Stimulated activated CD8-positive, alpha-beta memory T cell treated with anti-CD3 and anti-CD28 coated beads, Interleukin-15, amount 100 ng/mL, for 4 hours (primary cell): ENCODE results near the gene C1orf52.

ENCODE experiments used
- DNase-seq, 2 donors: peaks; one replicate each; pipeline ENCODE4 v3.0.0-alpha.2; 2020; ENCODE audit warnings: low read depth in 2 of 2

The C1orf52 gene

DNA sequence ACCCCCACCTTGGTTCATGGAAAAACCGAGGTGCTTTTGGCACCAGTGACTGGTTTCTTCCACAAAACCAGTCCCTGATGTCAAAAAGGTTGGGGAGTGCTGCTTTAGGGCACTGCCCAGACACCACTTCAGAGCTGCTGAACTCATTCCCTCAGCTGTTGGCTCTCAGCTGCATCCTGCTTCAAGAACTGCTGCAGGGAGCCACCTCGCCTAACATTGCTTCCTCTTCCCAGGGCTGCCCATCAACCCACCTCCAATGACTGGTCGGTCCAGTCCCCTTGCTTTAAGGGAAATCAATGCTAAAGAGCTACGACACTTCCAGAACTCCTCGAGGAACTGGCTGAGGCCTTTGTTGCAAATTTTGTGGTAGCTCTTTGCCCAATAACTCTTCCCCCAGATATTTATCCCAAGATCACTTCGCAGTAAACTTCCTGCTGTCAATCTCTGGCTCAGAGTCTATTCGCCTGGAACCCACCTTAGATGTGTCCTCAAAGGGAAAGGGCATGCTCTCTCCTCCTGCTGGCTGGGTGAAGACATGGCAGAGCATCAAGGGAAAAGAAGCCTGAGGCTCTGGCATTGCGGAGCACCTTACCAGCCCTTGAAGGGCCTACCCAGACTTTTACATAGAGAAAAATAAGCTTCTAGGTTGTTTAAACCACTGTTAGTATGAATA, 29.0 kb downstream of the C1orf52 start:
- no peak for DNase-seq

- no peak for DNase-seq
Observed at GRCh38 chr1:85229574-85230097, 29.8 kb downstream of the C1orf52 start.

- no peak for DNase-seq
Observed at GRCh38 chr1:85228972-85229371, 30.5 kb downstream of the C1orf52 start.

DNA sequence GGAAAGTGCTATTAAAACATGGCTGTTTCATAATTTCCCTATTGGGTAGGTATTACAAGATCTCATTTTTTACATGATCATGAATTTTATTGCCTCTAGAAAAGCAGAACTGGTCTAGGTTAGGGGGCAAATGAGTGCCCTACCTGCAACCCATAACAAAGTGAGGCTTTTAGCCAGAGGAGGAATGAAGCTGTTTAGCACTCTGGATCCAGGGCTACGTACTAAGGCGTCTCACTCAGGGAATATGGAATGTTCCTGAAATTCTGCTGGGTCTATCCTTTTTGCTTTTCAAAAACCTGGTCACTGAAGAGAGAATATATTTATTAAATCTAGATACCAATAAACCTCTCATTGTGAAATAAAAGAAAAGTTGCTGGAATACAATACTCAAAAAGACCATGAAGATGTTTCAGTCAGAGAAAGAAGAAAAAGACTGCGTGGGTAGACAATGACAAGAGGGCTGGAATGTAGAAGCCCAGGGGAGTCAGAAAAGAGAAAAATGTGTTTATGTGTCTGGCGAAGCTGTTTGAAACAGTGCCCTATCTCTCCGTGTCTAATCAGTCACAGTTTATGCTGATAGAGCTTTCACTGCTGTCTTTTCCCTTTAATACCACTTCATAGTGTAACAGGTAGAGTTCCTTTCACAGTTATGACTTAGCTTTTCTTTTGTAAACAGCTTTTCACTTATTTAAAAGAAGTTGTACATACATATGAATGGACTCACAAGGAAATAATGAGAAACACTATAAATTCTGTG, 33.7 kb downstream of the C1orf52 start:
- no peak for DNase-seq

GRCh38 chr1:85224734-85225623, 34.5 kb downstream of the C1orf52 start:
- no peak for DNase-seq

DNA sequence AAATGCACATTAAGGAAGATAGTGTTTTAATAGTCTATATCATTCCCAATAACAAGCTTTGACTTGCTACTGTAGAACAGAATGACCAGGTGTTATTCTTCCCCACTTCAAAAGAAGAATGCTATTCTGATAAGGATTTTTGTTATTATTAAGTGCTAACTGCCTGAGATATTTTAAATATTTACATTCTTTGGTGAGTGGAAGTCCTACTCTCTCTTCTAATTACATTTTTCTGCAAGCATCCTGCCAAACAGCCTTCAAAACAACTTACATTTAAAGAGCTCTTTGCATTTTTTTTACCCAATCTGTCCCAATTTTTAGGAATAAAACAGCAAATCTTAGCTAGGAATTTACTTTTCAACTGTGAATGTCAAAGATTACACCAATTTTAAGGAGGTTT, 35.2 kb downstream of the C1orf52 start:
- DNase-seq: no peak

- no peak for DNase-seq
Observed at GRCh38 chr1:85223334-85223733, 36.1 kb downstream of the C1orf52 start.

DNA sequence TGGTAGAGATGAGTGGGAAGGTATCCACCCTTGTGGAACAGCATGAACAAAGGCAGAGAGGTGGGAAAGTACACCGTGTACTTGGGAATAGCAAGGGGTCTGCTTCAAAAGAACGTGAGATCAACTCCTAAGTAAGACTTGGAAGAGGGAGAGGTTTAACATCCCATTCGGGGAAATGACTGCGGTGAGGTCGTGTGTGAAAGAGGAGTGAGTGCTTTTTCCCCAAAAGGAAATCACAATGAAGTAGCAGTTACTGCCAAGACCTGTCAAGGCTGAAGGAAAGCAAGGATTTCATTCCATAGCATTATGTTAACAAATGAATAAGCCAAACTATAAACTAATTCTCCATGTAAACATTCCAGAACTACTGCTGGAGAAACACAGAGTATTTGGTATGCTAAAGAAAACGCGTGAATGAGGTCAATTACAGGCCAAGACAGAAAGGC, 38.7 kb downstream of the C1orf52 start:
- no peak for DNase-seq

DNA sequence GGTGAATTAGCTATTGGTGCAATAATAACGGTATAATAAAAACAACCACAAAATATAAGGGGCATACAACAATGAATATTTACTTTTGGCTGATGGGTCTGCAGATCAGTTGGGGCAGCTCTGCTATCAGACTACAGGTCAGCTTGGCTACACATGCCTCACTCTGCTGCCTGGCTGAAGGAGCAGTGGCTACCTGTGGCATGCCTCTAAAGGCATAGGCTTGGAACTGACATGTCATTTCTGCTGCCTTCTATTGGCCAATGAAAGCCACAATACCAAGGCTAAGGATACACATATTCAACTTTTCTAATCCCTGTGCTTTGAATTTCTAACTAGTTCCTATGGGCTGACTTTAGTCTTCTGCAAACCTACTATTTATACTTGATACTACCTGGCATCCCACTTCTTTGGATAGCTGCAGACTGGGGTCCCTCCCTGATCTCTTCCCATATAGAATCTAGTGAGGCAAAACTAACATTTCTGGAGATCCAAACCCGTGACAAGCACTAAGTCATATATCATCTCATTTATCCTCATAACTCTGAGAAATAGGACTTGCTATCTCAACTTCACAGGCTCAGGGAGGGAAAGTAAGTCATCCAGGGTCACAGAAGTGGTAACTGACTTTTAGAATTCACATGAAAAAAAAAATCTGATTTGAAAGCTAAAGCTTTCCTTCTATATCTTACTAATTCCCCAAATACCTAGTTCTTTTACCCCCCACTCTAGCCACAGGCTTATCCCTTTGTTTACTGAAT, 39.4 kb downstream of the C1orf52 start:
- DNase-seq: no peak

GRCh38 chr1:85216697-85217096, 42.8 kb downstream of the C1orf52 start:
- DNase-seq: no peak

GRCh38 chr1:85214654-85215053, 44.8 kb downstream of the C1orf52 start:
- no peak for DNase-seq

DNA sequence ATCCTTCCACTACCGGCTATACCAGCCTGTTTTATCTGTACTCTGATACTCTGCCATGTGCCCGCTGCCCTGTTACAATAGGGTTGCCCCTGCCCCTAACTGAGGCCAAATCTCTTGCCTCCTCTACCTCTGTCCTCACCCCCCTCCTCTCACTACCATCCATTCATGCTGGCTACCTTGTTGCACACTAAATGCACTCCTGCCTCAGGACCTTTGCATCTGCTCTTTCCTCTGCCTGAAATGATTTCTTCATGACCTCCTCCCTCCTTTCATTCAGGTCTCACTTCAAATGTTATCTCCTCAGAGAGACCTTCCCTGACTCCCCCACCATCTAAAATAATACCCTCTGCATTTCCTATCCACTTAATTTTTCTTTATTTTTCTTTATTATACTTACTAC, 51.0 kb downstream of the C1orf52 start:
- DNase-seq: no peak

- DNase-seq: no peak
Observed at GRCh38 chr1:85203573-85204171, 55.8 kb downstream of the C1orf52 start.

DNA sequence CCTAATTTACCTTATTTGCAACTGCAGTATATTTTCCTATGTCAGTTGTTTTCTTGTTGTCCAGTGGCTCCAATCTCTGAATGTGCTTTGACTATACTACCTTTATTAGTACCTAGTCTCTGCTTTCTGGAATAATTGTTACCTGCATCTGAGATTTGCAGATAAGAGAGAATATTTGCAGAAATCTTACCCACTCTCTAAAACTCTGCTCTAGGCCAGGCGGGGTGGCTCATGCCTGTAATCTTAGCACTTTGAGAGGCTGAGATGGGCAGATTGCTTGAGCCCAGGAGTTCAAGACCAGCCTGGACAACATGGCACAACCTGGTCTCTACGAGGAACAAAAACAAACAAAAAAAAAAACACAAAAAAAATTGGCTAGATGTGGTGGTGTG, 56.6 kb downstream of the C1orf52 start:
- no peak for DNase-seq

- DNase-seq: no peak
Observed at GRCh38 chr1:85202092-85202863, 57.2 kb downstream of the C1orf52 start.

- peak; percentile 43 to 48 for DNase-seq
Observed at GRCh38 chr1:85201340-85202091, 57.9 kb downstream of the C1orf52 start.

- peak; percentile 51 to 59 for DNase-seq
Observed at GRCh38 chr1:85200463-85201339, 58.8 kb downstream of the C1orf52 start, which contains the start of gene SYDE2. Gene SYDE2, minus strand, starts transcription at chr1:85201016. Its CDS starts 20 bp downstream, at chr1:85200996.
